ENCODE data around the gene DCTN5. TPM values are rescaled to one million over a fixed set of nuclear protein-coding genes. Genes with fewer than 3 reads are reported as not detected.

DCTN5 gene
- total and polyA plus RNA-seq, 10 donors: 11.9 to 62.5 (median 41.3) TPM

DNA sequence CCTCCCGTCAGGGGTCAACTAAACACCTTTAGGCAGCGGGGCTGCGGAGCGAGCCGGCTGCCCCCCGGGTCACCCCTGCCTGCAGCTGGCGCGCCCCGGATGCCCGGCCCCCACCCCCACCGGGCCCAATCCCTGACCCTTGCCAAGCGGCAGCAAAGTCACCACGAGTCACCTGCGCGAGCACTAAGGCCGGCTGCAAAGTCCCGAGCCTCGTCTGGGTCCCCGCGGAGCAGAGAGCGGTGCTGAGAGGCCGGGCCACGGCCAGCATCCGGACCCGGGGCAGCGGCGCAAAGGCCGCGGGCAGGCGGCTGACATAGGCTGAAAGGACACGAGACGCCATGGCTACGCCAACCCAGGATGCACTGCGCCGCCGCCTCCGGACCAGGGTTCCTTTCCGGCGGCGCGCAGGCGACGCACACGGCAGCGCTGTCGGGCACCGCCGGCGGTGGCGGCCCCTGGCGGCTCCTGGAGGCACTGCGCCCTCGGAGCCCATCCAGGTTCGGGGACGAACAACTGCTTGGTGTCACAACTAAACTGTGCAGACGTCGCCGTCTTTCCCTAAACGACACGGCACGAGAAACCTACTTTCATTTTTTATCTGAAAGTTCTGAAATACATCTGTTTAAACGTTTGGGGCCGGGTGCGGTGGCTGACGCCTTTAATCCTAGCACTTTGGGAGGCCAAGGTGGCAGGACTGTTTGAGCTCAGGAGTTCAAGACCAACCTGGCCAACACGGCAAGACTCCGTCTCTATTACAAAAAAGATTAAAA lies 45.1 kb upstream of the DCTN5 start, which contains the start of gene NDUFAB1:
Gene NDUFAB1, minus strand, starts transcription at position 366 of the 770 bp plus-strand sequence. Its CDS starts 26 bp downstream, at position 340.
- intact Hi-C loops (cut with DNase I; ENCODE audit: low total_unique reads): loop anchor here (10.0 kb wide), 1 partner anchor 91 kb away; no protein-coding TSS in a partner anchor

DNA sequence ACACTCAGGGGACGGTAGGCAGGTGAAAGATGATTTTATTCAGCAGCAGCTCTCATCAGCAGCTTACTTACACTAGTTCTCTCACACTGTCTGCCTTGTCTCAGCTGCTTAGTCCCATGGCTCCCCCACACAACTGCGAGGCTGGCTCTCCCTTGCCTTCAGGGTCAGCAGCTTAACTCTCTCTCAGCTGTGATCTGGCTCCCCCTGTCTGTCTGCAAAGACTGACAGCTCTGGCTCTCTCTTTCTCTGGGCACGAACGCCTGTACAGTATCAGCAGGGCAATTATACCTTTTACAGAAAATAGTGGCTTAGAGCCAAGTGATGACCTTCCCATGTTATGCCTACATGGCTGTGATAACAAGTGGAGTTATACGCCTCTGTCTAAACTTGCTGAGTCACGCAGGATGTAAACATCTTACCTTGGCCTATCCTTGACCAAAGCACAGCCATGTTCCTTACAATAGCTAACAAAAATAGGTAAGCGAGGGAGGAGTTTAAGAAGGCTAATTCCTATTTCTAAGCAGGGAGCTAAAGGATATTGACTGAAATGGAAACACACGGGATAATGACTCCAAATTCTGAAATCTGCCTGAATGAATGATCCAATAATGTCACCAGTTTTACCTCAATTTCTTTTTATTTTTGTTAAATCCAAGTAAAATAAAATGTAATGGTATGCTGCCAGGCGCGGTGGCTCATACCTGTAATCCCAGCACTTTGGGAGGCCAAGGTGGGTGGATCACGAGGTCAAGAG lies 44.1 kb upstream of the DCTN5 start:
- TF ChIP-seq POLR2AphosphoS5 (IDR thresholded peaks at IDR 0.05) (peak in 2 of 3 donors; percentile 17 to 25), POLR2A (IDR thresholded peaks at IDR 0.05) (no peak)
- TF ChIP-seq, protein P1, sequence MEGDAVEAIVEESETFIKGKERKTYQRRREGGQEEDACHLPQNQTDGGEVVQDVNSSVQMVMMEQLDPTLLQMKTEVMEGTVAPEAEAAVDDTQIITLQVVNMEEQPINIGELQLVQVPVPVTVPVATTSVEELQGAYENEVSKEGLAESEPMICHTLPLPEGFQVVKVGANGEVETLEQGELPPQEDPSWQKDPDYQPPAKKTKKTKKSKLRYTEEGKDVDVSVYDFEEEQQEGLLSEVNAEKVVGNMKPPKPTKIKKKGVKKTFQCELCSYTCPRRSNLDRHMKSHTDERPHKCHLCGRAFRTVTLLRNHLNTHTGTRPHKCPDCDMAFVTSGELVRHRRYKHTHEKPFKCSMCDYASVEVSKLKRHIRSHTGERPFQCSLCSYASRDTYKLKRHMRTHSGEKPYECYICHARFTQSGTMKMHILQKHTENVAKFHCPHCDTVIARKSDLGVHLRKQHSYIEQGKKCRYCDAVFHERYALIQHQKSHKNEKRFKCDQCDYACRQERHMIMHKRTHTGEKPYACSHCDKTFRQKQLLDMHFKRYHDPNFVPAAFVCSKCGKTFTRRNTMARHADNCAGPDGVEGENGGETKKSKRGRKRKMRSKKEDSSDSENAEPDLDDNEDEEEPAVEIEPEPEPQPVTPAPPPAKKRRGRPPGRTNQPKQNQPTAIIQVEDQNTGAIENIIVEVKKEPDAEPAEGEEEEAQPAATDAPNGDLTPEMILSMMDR (IDR thresholded peaks at IDR 0.05 in 8 of 11, conservative IDR thresholded peaks at IDR 0.05 in 3 of 11): peak in 7 of 11 experiments; percentile 19 to 52 (median 27)
- H3K27ac ChIP-seq: peak overlapping the region in 6 of 8 donors; percentile 59 to 88 (median 85)
- peaks cover 15 to 51% (median 37%) of the 10 kb centered on the region in 6 donors for H3K4me1 ChIP-seq
- H3K4me3 ChIP-seq: peak overlapping the region in 3 of 8 donors; percentile 90 to 99 (median 98)
- peak; percentile 78 for DNase-seq
- H3K36me3 ChIP-seq: peaks cover 0 to 46% (median 22%) of the 10 kb centered on the region in 6 donors
- 64 to 80% (median 69%) methylated on average over 11 of the region's 11 CpGs for WGBS, 5 donors
- H3K27me3 ChIP-seq (replicated peaks in 1 of 7): no peaks in the 10 kb centered on the region
- H3K9me3 ChIP-seq: no peaks in the 10 kb centered on the region
- intact Hi-C loops (cut with DNase I; ENCODE audit: low total_unique reads): loop anchor here (10.0 kb wide), 1 partner anchor 92 kb away; no protein-coding TSS in a partner anchor

More for the DNA sequence above, 45.1 kb upstream of the DCTN5 start, which contains the start of gene NDUFAB1:
- peaks cover 0 to 46% (median 26%) of the 10 kb centered on the region in 6 donors for H3K36me3 ChIP-seq
- TF ChIP-seq POLR2AphosphoS5 (IDR thresholded peaks at IDR 0.05) (peak; percentile 82 to 93 (median 89)), POLR2A (IDR thresholded peaks at IDR 0.05) (peak in 1 of 3 donors; percentile 9)
- TF ChIP-seq, protein P1 (IDR thresholded peaks at IDR 0.05 in 8 of 11, conservative IDR thresholded peaks at IDR 0.05 in 3 of 11): peak; percentile 99 to 100 (median 100)
- DNase-seq: peak; percentile 99
- H3K27me3 ChIP-seq (replicated peaks in 1 of 7): no peaks in the 10 kb centered on the region
- no peaks in the 10 kb centered on the region for H3K9me3 ChIP-seq
- peak within 1 kb of the TSS; percentile 89 to 99 (median 95) for H3K4me3 ChIP-seq
- peak within 1 kb of the TSS; percentile 59 to 88 (median 85) for H3K27ac ChIP-seq
- WGBS, 5 donors: 2 to 6% (median 2%) methylated on average over 13 to 67 of the region's 67 CpGs
- H3K4me1 ChIP-seq: peaks cover 15 to 61% (median 37%) of the 10 kb centered on the region in 6 donors

DNA sequence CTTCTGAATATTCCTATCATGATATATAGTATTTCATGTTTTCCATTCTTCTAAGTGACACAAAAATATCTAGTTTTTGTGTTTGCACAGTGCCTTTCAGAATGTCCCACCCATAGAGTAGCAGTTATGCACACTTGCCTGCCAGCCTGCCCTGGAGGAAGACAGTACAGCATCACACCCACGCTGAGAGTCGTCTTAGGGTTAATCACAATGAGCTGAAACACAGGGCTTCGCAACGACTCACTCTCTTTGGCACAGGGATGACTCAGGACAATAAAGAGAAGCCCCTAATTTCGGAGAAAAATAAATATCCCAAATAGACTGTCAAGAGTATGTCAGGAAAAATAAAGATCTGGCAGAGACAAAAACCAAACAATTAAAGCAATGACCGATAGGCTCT lies 33.5 kb upstream of the DCTN5 start:
- H3K9me3 ChIP-seq: no peaks in the 10 kb centered on the region
- H3K36me3 ChIP-seq: peaks cover 0 to 97% (median 34%) of the 10 kb centered on the region in 6 donors
- intact Hi-C loops (cut with DNase I; ENCODE audit: low total_unique reads): no loop called here
- no peak overlapping the region for H3K4me3 ChIP-seq
- no peak for TF ChIP-seq POLR2AphosphoS5 (IDR thresholded peaks at IDR 0.05)
- no peak for TF ChIP-seq POLR2A (IDR thresholded peaks at IDR 0.05)
- TF ChIP-seq, protein P1 (IDR thresholded peaks at IDR 0.05 in 8 of 11, conservative IDR thresholded peaks at IDR 0.05 in 3 of 11): no peak
- H3K27me3 ChIP-seq (replicated peaks in 1 of 7): no peaks in the 10 kb centered on the region
- H3K27ac ChIP-seq: no peak overlapping the region
- DNase-seq: no peak
- WGBS, 5 donors: 91 to 95% (median 94%) methylated on average over 6 of the region's 6 CpGs
- no peaks in the 10 kb centered on the region for H3K4me1 ChIP-seq
